GM18861 (cell line): Measurements from ENCODE around the gene UBE2E1.
"Not testable (repeated sequence)": the region's sequence is repeated elsewhere in the genome, so short reads cannot be mapped to it uniquely, and the experiment has no call there.

ENCODE experiments used
- ATAC-seq: cut with Tn5 transposase; IDR thresholded peaks from one replicate; pipeline ENCODE4 v1.9.1; 2021; ENCODE audit not compliant: unreplicated experiment

UBE2E1 gene

DNA sequence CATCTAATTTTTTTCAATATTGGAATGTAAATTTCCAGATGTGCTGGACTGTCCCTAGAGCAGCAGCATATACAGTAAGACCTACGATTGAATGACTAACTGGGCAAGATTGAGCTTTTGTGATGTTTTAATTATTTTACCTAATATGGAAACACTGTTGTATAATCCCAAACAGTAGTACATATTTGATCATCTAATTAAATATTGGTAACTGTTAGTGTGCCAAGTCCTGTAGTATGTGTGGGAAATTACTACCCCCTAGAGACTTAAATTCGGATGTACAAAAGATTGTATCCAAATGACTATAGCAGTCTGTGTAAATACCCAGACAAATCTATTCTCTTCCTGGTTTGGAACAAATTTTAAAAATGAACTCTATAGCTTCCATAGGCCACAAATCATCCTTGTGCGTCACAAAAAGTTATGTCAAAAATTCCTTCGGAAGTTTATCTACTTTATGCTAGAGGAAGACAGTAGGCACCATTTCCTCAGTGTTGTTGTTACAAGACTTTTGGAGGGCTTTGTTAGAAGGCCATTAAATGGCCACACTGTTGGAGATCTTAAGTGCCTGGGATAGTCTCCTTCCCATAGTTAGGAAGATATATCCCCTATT lies 69.5 kb downstream of the UBE2E1 start:
- no peak for ATAC-seq

DNA sequence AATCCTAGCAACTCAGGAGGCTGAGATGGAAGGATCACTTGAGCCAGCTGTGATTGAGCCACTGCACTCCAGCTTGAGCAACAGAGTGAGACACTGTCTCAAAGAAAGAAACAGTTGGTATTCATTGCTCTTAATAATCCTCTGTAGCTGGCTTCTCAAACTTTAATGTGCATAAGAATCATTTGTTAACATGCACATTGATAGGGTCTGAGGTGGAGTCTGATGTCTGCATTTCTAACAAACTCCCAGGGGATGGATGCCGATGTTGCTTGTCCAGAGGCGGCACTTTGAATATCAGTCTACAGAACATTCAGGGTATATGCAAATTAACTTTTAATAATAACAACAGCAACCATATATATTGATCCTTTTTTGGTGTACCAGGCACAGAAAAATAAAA lies 71.2 kb downstream of the UBE2E1 start:
- no peak for ATAC-seq

DNA sequence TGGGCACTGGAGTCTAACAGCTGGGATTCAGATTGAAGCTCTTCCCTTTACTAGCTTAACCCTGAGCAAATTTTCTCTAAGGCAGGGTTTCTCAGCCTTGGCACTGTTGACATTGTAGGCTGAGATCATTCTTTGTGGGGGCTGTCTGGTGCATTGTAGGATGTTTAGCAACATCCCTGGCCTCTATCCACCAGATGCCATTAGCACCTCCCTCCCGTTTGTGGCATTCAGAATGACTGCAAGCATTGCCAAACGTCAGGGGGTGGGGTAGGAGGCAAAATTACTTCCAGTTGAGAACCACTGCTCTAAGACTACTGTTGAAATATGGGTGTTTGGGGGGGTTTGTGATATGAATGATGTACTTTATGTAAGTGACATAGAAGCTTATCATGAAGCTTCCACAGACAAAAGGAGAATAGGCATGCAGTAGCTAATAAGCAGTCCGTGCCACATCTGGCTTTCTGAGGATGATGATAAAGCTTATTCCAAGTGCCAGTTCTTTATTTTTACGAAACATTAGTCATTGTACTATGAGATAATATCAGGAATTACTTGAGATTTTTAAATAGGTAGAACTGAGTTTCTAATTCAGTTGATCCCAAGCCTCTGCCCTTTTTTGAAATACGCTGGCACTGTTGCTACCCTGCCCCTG lies 71.7 kb downstream of the UBE2E1 start:
- no peak for ATAC-seq

DNA sequence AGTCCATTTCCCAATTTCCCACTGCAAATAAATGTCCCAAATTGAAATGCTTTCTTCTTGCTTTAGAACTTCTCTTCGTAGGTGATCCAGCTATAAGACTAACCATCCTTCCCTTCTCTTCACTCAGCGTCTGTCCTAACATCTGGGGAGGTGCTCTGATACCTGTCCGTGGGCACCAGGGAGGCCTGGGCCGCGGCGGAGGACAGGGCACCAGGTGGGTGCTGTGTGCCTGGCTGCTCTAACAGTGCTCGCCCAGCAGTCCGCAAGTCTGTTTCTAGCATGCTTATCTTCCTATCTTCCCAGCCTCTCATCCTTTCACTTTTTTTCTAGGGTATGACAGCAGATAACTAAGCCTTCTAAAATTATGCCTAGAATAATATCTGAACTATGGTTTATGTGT lies 73.7 kb downstream of the UBE2E1 start:
- no peak for ATAC-seq

DNA sequence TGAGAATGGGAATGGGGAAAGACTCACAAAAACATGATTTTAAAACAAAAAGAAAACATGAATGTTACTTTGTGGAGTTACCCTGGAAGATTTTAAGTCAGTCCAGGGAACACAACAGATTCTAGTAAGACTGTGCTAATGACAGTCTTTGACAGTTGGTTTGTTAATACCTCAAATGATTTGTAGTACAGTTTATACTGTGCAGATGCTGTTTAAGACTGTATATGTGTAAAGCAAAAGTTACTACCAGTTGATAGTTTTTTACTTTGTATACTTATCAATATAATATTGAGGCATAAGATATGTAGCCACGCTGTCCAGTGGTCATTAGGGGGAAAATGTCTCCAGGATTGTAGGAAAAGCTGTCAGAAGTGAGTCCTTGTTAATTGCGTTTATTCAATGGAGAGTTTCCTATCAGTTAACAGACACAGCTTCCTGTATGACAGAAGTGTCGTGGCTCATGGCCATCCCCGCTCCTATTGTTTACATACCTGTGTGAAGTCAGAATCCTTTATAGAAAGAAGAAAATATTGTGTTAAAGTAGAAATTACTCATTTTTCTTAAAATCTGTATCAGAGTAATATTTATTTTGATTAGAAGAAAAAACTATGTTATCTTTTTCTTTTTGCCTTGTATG lies 75.1 kb downstream of the UBE2E1 start:
- ATAC-seq = no peak

DNA sequence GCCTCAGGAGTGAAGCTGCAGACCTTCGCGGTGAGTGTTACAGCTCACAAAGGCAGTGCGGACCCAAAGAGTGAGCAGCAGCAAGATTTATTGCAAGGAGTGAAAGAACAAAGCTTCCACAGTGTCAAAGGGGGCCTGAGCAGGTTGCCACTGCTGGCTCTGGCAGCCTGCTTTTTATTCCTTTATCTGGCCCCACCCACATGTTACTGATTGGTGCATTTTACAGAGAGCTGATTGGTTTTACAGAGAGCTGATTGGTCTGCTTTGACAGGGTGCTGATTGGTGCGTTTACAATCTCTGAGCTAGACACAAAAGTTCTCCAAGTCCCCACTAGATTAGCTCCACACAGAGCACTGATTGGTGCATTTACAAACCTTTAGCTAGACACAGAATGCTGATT lies 76.2 kb downstream of the UBE2E1 start:
- ATAC-seq = not testable (repeated sequence)

DNA sequence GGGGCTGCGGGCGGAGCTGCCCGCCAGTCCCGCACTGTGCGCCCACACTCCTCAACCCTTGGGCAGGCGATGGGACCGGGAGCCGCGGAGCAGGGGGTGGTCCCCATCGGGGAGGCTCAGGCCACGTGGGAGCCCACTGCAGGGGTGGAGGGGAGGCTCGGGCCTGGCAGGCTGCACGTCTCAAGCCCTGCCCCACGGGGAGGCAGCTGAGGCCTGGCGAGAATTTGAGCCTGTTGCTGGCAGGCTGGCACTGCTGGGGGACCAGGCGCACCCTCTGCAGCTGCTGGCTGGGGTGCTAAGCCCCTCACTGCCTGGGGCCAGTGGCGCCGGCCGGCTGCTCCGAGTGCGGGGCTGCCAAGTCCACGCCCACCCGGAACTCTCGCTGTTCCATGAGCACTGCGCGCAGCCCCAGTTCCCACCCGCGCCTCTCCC lies 76.7 kb downstream of the UBE2E1 start:
- no peak for ATAC-seq

DNA sequence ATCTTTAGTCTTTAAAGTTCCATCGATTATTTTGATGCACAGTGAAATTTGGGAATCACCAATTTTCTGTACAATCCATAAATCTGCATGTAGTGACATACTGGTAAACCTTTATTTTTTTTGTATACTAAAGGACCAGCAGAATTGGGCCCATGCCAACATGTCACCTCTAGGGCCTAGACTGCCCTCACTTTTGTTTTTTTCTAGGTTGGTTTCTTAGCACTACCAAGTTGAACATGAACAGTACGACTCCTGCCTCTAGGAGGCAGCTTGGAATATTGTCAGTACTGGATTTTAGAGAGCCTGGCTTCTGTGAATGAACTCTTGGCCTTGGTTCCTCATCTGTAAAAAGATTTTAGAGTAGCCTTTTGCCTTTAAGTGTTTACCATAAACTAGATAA lies 78.7 kb downstream of the UBE2E1 start:
- no peak for ATAC-seq

DNA sequence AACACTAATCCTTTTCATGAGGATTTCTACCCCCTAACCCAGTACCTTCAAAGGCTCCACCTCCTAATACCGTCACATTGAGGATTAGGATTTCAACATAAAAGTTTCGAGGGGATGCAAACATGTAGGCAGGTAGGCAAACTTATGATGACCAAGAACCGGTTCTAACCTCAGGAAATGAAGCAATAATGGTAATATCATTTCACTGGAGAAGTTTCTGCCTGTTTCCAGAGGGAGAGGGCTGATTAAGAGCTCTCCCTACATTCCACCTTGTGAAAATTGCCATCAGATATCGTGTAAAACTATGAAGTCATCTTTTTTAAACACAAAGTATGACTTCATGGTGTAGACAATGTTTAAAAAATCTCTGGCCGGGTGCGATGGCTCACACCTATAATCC lies 79.5 kb downstream of the UBE2E1 start:
- ATAC-seq = no peak

DNA sequence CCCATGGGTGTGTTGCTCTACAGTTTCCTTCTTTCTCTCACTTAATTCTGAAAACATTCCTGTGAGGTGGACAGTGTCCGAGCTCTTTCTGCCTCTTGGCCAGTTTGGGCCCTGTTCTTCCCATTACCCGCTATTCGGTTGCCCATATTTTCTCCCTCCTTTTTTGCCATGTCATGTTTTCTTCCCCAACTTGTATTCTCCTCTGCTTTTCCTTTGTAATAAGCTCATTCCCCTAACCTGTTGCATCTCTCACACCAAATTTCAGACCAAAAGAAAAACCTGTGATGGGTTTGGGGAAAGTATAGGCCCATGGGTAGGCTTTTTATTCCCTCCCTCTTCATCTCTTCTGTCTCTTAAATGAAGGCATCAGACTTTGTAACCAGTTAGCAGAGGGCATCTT lies 80.6 kb downstream of the UBE2E1 start:
- no peak for ATAC-seq

DNA sequence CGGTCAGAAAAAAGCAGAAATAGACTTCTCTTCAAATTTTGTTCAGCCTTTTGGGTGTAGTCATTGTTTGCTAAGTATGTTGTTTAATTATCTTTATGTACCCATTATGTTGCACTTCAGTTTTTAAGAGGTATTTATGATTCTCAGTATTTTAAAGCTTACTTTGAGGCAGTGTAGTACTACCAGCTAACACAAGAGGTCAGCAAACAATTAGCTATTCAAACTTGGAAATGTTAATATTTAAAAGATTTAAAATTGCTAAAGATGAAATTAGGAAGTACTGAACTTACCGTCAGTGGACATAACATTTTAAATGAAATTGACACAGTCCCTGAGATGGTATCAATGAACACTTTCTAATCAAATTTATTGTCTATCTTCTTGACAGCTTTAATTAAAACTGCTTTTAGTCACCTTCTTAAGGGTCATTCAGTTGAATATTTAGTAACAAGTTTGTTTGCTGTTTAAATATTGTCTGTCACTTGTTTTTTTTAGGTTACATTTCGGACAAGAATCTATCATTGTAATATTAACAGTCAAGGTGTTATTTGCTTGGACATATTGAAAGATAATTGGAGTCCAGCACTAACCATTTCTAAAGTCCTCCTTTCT lies 83.0 kb downstream of the UBE2E1 start:
- ATAC-seq = no peak

DNA sequence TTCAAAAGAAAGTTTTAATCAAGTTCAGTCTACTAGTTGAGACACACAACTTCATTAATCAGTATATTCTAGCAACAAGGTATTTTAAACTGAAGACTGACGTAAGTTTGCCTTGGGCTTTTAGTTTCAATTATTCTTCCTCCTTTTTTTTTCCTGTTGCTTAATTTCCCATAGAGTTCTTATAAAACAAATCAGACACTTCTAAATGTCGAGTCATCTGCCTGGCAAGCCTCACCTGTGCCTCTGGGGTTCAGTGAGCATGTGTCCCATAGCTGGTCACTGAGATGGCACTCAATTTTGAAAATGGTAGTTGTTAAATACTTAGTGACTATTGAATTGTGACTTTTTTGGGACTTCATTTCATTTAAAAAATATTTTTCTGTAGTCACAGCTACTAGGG lies 83.6 kb downstream of the UBE2E1 start:
- no peak for ATAC-seq

DNA sequence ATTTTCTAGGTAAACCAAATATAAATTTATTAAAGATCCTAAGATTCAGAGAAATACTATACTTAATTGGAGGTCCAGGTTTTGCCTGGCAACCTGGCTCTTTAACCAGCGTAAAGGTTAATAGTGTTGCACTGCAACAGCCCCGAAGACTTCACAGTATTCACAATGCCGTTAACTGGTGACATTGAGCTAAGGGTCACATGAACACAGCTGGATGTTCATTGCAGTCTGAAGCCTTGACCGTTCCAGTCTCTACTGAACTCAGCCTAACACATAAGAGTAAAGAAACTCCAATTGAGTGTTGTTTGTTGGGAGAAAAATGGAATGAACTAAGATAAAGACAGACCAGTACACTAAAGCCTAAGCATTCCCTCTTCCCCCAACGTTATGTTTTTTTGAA lies 84.2 kb downstream of the UBE2E1 start:
- ATAC-seq = no peak

DNA sequence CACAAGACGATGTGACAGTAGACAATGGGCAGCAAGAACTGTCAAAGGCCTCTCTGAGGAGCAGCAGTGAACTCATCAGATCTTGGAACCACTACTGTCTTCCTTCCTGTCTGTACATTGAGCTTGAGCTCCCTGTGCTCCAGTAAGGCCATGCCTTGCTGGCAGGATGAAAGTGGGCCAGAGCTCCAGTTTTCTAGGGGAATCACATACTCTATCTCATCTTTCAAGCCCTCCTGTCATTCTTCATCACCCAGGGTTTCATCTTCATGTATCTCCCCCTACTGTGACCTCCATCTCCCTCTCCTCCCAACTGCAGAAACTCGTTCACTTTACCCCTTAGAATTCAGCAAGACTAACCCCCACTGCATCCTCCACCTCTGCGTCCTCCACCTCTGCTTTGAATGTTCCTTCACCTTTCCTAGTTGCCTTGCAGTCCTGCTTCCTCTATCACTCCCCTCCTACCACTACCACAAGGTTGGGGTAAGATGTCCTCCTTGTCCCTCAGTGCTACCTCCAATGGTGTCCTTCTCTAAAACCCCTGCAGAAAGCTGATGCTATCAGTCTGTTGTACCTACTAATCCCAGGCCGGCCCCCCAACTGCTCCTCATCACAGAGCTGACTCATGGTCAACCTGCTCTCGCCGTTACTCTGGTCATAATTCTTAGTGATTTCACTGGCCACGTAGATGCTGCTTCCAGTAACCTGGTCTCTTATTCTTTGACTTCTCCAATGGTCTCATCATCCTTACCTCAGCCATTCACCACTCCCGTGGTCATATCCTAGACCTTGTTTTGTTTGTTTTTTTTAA lies 88.7 kb downstream of the UBE2E1 start:
- no peak for ATAC-seq

DNA sequence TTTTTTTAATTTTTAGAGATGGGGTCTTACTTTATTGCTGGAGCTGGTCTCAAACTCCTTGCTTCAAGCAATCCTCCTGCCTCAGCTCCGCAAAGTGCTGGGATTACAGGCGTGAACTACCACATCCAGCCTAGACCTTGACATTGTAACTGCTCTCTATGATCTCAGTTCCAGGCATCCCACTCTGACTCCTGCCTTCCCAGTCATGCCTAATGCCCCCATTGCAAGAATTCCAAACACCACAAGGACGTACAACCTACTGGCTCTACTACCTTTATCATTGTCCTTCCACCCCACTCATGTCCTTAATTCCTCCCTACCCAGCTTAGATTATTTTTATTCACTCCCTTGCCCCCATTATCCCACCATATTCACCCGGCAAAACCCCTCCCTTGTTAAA lies 89.4 kb downstream of the UBE2E1 start:
- ATAC-seq = no peak

DNA sequence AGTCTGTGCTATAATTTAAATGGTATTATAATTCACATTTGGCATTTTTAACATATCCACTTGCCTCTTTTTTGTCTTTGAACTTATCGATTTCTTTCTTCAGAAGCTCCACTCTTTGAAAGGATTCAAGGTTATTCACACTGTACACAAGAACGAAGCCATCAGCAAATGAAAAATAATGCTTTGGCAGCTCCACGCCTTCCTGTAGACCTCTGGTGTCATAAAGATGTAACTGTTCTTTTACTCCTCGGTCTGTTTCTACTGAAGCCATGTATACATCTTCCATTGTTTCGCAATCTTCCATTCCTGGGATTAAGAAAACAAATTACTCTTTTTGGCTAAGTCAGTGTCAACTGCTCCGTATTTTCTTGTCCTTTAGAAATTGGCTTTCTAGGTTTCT lies 95.0 kb downstream of the UBE2E1 start:
- ATAC-seq = no peak

DNA sequence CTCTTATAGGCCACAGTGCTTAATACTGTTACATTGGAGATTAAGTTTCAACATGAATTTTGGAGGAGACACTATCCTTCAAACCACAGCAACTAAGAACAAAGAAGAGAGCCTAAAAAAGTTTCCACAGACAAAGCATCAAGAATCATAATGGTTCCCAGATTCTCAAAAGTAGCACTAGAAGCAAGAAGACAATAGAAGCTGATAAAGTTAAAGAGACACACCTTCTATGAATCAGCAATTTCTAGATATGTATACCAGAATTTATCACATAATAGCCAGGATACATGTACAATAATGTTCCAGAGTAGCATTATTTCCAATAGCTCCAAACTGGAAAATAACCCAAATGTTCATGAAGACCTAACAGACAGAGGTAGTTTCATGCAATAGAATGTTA lies 98.8 kb downstream of the UBE2E1 start:
- ATAC-seq = no peak

DNA sequence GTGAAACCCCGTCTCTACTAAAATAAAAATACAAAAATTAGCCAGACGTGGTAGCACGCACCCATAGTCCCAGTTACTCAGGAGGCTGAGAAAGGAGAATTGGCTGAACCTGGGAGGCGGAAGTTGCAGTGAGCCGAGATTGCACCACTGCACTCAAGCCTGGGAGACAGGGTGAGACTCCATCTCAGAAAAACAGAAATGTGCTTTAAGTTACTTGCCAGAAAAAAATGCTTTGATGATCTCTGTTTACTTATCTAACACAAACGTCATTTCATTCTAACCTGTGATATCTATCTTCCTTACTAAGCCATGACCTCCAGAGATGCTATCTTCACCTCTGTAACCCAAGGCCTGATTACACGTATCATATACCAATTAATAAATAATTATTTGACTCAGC lies 103.6 kb downstream of the UBE2E1 start:
- ATAC-seq = no peak

DNA sequence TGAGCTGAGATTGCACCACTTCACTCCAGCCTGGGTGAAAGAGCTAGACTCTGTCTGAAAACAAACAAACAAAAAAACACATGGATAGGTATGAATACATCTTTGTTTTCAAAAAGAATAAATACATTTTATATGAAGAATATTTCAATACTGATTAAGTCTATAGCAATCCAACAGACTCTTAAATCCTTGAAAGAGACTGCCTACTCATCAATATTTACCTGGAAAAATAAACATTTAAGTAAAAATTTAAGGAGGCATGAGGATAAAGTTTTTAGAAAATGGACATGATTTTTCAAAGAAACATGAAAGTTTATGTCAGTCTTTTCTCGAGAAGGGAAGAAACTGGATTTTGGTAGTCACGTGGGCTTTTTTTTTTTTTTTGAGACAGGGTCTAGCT lies 105.6 kb downstream of the UBE2E1 start:
- no peak for ATAC-seq

DNA sequence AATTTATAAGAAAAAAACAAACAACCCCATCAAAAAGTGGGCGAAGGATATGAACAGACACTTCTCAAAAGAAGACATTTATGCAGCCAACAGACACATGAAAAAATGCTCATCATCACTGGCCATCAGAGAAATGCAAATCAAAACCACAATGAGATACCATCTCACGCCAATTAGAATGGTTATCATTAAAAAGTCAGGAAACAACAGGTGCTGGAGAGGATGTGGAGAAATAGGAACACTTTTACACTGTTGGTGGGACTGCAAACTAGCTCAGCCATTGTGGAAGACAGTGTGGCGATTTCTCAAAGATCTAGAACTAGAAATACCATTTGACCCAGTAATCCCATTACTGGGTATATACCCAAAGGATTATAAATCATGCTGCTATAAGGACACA lies 106.6 kb downstream of the UBE2E1 start:
- ATAC-seq = not testable (repeated sequence)

DNA sequence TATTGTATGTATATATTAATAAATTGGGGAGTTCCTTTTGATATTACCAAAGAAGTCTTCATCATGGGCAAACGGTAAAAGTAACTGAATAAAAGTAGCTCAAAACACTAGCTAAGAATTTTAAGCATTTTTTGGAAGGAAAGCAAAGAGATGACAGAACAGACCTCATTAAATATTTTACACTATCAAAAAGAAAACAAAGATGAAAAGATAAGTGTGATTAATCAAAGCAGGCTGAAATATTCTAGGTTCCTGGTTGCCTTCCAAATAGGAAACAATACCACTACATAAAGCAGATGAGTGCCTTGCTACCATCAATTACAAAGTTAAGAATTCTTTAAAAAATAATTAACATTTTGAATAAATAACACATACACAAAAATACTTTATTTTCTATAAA lies 107.4 kb downstream of the UBE2E1 start:
- no peak for ATAC-seq
